Keratinocyte (primary cell): ENCODE data around the gene PCBP2.

ENCODE experiments used
- CTCF ChIP-seq, 3 experiments: IDR thresholded peaks in 1 of 3; conservative IDR thresholded peaks in 1 of 3; optimal IDR thresholded peaks in 1 of 3; 2 replicates in 2 of 3; 3 replicates in 1 of 3; pipeline versions ENCODE3 to v1.5.1; 2011; ENCODE audit warnings: low read length in 3 of 3, mild to moderate bottlenecking in 3 of 3, moderate library complexity in 2 of 3, control low read depth in 1 of 3, inconsistent platforms in 1 of 3; ENCODE audit not compliant: insufficient read depth in 2 of 3; ENCODE audit errors: extremely low read depth in 1 of 3
- EZH2 ChIP-seq: IDR thresholded peaks from one replicate; pipeline ENCODE4 v1.6.1; 2012; ENCODE audit warnings: inconsistent platforms, mild to moderate bottlenecking, low read length, moderate library complexity

- no peak for TF ChIP-seq CTCF (optimal IDR thresholded peaks at IDR 0.05 in 1 of 3, IDR thresholded peaks at IDR 0.05 in 1 of 3, conservative IDR thresholded peaks at IDR 0.05 in 1 of 3; ENCODE audit: extremely low read depth in 1 of 3, insufficient read depth in 2 of 3, low read length in 3 of 3)
- no peak for TF ChIP-seq EZH2
These were observed 2.2 kb downstream of the PCBP2 start for GRCh38 chr12:53453953-53454640.
